Measurements from ENCODE around the gene JAK3.

- TF ChIP-seq TEAD4 (IDR thresholded peaks at IDR 0.05; ENCODE audit: borderline replicate concordance, insufficient read depth), result no peak
- TF ChIP-seq CTCF (IDR thresholded peaks at IDR 0.05), result no peak
- TF ChIP-seq PBX3 (IDR thresholded peaks at IDR 0.05), result no peak
- TF ChIP-seq, protein P1, sequence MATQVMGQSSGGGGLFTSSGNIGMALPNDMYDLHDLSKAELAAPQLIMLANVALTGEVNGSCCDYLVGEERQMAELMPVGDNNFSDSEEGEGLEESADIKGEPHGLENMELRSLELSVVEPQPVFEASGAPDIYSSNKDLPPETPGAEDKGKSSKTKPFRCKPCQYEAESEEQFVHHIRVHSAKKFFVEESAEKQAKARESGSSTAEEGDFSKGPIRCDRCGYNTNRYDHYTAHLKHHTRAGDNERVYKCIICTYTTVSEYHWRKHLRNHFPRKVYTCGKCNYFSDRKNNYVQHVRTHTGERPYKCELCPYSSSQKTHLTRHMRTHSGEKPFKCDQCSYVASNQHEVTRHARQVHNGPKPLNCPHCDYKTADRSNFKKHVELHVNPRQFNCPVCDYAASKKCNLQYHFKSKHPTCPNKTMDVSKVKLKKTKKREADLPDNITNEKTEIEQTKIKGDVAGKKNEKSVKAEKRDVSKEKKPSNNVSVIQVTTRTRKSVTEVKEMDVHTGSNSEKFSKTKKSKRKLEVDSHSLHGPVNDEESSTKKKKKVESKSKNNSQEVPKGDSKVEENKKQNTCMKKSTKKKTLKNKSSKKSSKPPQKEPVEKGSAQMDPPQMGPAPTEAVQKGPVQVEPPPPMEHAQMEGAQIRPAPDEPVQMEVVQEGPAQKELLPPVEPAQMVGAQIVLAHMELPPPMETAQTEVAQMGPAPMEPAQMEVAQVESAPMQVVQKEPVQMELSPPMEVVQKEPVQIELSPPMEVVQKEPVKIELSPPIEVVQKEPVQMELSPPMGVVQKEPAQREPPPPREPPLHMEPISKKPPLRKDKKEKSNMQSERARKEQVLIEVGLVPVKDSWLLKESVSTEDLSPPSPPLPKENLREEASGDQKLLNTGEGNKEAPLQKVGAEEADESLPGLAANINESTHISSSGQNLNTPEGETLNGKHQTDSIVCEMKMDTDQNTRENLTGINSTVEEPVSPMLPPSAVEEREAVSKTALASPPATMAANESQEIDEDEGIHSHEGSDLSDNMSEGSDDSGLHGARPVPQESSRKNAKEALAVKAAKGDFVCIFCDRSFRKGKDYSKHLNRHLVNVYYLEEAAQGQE (IDR thresholded peaks at IDR 0.05; ENCODE audit: low read depth, low read length), result no peak
Measured at GRCh38 chr19:17840019-17840418, 7.8 kb downstream of the JAK3 start.

Measured in SK-N-SH (cell line).